HEK293 (cell line): ENCODE measurements around the gene TCF7L2.
A peak's percentile ranks its signal among the peaks of the same experiment; 100 is the strongest.

Experiments
- CTCF ChIA-PET: fragments of 350-600 bp; formaldehyde crosslinking; extraction: SDS; loops from one replicate; lab custom pipeline; 2021; ENCODE audit warnings: antibody characterized with exemption; lab: Yijun Ruan, JAX
- POLR2A ChIA-PET: fragments of 300-600 bp; formaldehyde crosslinking; extraction: SDS; loops from one replicate; lab custom pipeline; 2020; ENCODE audit warnings: antibody characterized with exemption, inconsistent platforms; lab: Yijun Ruan, JAX
- H3K27ac ChIP-seq: fragments of 200-500 bp; sonication (Bioruptor generic); 2 replicates; pipeline ENCODE4 v1.5.1; 2014; ENCODE audit warnings: low read depth, low read length, control low read depth, inconsistent platforms; ENCODE audit errors: extremely low read depth
- H3K36me3 ChIP-seq, 2 experiments: fragments of 200-500 bp in 1 of 2; sonication (Bioruptor generic) in 1 of 2; 1 replicate in 1 of 2; 2 replicates in 1 of 2; pipeline ENCODE4 v1.5.1; 2014 to 2017; ENCODE audit warnings: inconsistent platforms in 2 of 2, low read length in 2 of 2; ENCODE audit not compliant: control insufficient read depth in 2 of 2, insufficient read depth in 1 of 2
- H3K4me1 ChIP-seq: fragments of 200-500 bp; sonication (Bioruptor generic); 2 replicates; pipeline ENCODE4 v1.5.1; 2014; ENCODE audit warnings: mild to moderate bottlenecking, low read length, inconsistent platforms; ENCODE audit not compliant: control insufficient read depth, insufficient read depth
- H3K4me3 ChIP-seq: 2 replicates; pipeline ENCODE4 v1.5.1; 2011; ENCODE audit warnings: low read depth, mild to moderate bottlenecking, control low read depth, low read length, moderate library complexity
- H3K9me3 ChIP-seq: fragments of 200-500 bp; sonication (Bioruptor generic); 2 replicates; pipeline ENCODE4 v1.5.1; 2014; ENCODE audit warnings: low read depth, low read length, inconsistent platforms; ENCODE audit not compliant: control insufficient read depth, insufficient read depth
- BCL11B ChIP-seq: fragments of 450-650 bp; formaldehyde crosslinking; IDR thresholded peaks from 2 replicates; pipeline ENCODE4 v1.5.1; 2016; ENCODE audit warnings: low read depth, missing biosample characterization, missing genetic modification characterization
- FEZF1 ChIP-seq: fragments of 450-650 bp; formaldehyde crosslinking; IDR thresholded peaks from 2 replicates; pipeline ENCODE4 v1.5.1; 2016; ENCODE audit warnings: missing biosample characterization, missing genetic modification characterization
- GLIS1 ChIP-seq: fragments of 450-650 bp; formaldehyde crosslinking; IDR thresholded peaks from 2 replicates; pipeline ENCODE4 v1.5.1; 2016; ENCODE audit warnings: missing biosample characterization, missing genetic modification characterization
- PRDM2 ChIP-seq: fragments of 450-650 bp; formaldehyde crosslinking; IDR thresholded peaks from 2 replicates; pipeline ENCODE4 v1.5.1; 2016; ENCODE audit warnings: missing biosample characterization, missing genetic modification characterization, borderline replicate concordance
- SETDB1 ChIP-seq: IDR thresholded peaks from one replicate; pipeline ENCODE4 v1.6.1; 2017; ENCODE audit warnings: mild to moderate bottlenecking, low read length, moderate library complexity, mixed read lengths; ENCODE audit not compliant: insufficient read length
- SP7 ChIP-seq: fragments of 450-650 bp; formaldehyde crosslinking; IDR thresholded peaks from 2 replicates; pipeline ENCODE4 v1.5.1; 2016; ENCODE audit warnings: missing biosample characterization, missing genetic modification characterization
- TCF7L2 ChIP-seq: IDR thresholded peaks from 2 replicates; pipeline ENCODE4 v1.6.1; 2011; ENCODE audit warnings: low read depth, mild to moderate bottlenecking, inconsistent platforms, low read length, moderate library complexity, borderline replicate concordance
- YY1 ChIP-seq: fragments of 450-650 bp; formaldehyde crosslinking; IDR thresholded peaks from 2 replicates; pipeline ENCODE4 v1.5.1; 2018; ENCODE audit warnings: missing biosample characterization, missing genetic modification characterization
- ZBTB11 ChIP-seq: fragments of 450-650 bp; formaldehyde crosslinking; conservative IDR thresholded peaks from 2 replicates; pipeline ENCODE4 v1.5.1; 2016; ENCODE audit warnings: low read depth, missing biosample characterization, missing genetic modification characterization
- ZEB2 ChIP-seq: fragments of 450-650 bp; formaldehyde crosslinking; IDR thresholded peaks from 2 replicates; pipeline ENCODE4 v1.5.1; 2016; ENCODE audit warnings: missing biosample characterization, missing genetic modification characterization
- ZFHX2 ChIP-seq: fragments of 450-650 bp; formaldehyde crosslinking; conservative IDR thresholded peaks from 2 replicates; pipeline ENCODE4 v1.5.1; 2016; ENCODE audit warnings: missing biosample characterization, missing genetic modification characterization
- ZFP37 ChIP-seq: fragments of 450-650 bp; formaldehyde crosslinking; IDR thresholded peaks from 2 replicates; pipeline ENCODE4 v1.5.1; 2016; ENCODE audit warnings: missing biosample characterization, missing genetic modification characterization
- ZNF148 ChIP-seq: fragments of 450-650 bp; formaldehyde crosslinking; IDR thresholded peaks from 2 replicates; pipeline ENCODE4 v1.5.0; 2017; ENCODE audit warnings: missing biosample characterization, missing genetic modification characterization, borderline replicate concordance
- ZNF16 ChIP-seq: fragments of 450-650 bp; formaldehyde crosslinking; IDR thresholded peaks from 2 replicates; pipeline ENCODE4 v1.5.1; 2016; ENCODE audit warnings: low read depth, missing biosample characterization, missing genetic modification characterization
- ZNF184 ChIP-seq: fragments of 450-650 bp; IDR thresholded peaks from 2 replicates; pipeline ENCODE4 v1.5.1; 2018; ENCODE audit warnings: missing biosample characterization, mild to moderate bottlenecking, missing genetic modification characterization
- ZNF202 ChIP-seq: fragments of 450-650 bp; formaldehyde crosslinking; IDR thresholded peaks from 2 replicates; pipeline ENCODE4 v1.5.1; 2016; ENCODE audit warnings: missing biosample characterization, missing genetic modification characterization, borderline replicate concordance
- ZNF530 ChIP-seq: fragments of 450-650 bp; formaldehyde crosslinking; IDR thresholded peaks from 2 replicates; pipeline ENCODE4 v1.5.1; 2016; ENCODE audit warnings: low read depth, missing biosample characterization, missing genetic modification characterization
- ZNF558 ChIP-seq: fragments of 450-650 bp; formaldehyde crosslinking; IDR thresholded peaks from 2 replicates; pipeline ENCODE4 v1.5.1; 2016; ENCODE audit warnings: missing biosample characterization, missing genetic modification characterization
- ZNF580 ChIP-seq: fragments of 450-650 bp; formaldehyde crosslinking; IDR thresholded peaks from 2 replicates; pipeline ENCODE4 v1.5.1; 2016; ENCODE audit warnings: missing biosample characterization, missing genetic modification characterization
- ZNF623 ChIP-seq: fragments of 450-650 bp; formaldehyde crosslinking; IDR thresholded peaks from 2 replicates; pipeline ENCODE4 v1.5.1; 2016; ENCODE audit warnings: missing biosample characterization, missing genetic modification characterization
- ZSCAN23 ChIP-seq: fragments of 450-650 bp; formaldehyde crosslinking; IDR thresholded peaks from 2 replicates; pipeline ENCODE4 v1.5.1; 2016; ENCODE audit warnings: missing biosample characterization, missing genetic modification characterization
- TF ChIP-seq, protein P1 (sequence below): fragments of 450-650 bp; formaldehyde crosslinking; IDR thresholded peaks from 2 replicates; pipeline ENCODE4 v1.5.1; 2016; ENCODE audit warnings: missing biosample characterization, missing genetic modification characterization

TCF7L2 gene

DNA sequence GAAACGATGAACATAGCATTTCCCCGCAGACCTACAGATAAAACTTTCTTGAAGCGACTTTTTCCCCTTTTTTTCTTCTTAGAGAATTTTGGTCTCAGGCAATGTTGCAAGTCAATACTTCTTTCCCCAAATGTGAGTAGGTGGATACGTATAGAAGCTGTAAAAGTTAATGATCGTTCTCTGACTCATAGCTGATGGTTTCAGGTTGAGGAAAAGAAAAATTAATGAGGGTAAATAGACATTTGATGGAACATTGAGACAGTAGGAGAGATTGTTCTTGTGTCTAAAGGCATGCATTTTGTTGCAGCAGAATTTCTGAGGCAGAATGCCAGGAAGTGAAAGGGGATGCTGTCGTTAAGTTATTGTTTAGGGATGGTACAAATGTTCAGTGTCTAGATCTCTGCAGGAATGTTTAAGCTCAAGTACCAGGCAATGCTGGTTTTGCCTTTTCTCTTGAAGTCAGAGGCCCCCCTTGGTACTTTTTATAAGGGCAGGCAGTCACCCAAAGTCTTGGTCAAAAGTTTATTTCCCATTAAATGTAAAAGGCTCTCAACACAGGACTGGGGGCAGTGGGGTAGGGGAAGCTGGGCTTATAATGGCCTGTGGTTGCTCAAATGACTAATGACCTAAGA lies 9.3 kb downstream of the TCF7L2 start:
- Histone ChIP-seq H3K4me1 (peaks cover 60% of the 10 kb centered on the region), H3K27ac (peak overlapping the region; percentile 83), H3K4me3 (no peak overlapping the region), H3K36me3 (no peaks in the 10 kb centered on the region), H3K9me3 (no peaks in the 10 kb centered on the region)
- ChIA-PET POLR2A (interaction anchor here (0.6 to 2.4 kb wide), 4 partner anchors 9 to 604 kb away, joined by 3 to 11 read pairs (median 6); partner anchors contain the start of gene TCF7L2), CTCF (interaction anchor here (0.6 to 1.9 kb wide), 7 partner anchors 18 to 683 kb away, joined by 3 to 7 read pairs (median 3); no protein-coding TSS in a partner anchor)
- TF ChIP-seq ZNF530 (tag by site-specific recombination) (no peak), BCL11B (tag by site-specific recombination) (peak; percentile 11; the same call in 1 of the 2 replicates), ZFP37 (tag by site-specific recombination) (no peak), ZNF558 (tag by site-specific recombination) (no peak), FEZF1 (peak; percentile 82), PRDM2 (tag by site-specific recombination) (no peak), SP7 (tag by site-specific recombination) (peak; percentile 97), ZSCAN23 (tag by site-specific recombination) (0 out of 2 replicates have a peak, but pooled peaks have one; percentile 34), GLIS1 (tag by site-specific recombination) (peak; percentile 79), ZNF148 (tag by site-specific recombination) (no peak), ZNF202 (no peak), TCF7L2 (no peak), ZNF16 (tag by site-specific recombination) (no peak), YY1 (tag by site-specific recombination) (no peak), SETDB1 (no peak), ZNF623 (tag by site-specific recombination) (no peak), ZBTB11 (no peak), ZNF580 (tag by site-specific recombination) (peak; percentile 70; the same call in 1 of the 2 replicates), ZFHX2 (tag by site-specific recombination) (peak; percentile 60), ZNF184 (tag by site-specific recombination) (no peak), ZEB2 (tag by site-specific recombination) (peak; percentile 39; the same call in 1 of the 2 replicates)
- TF ChIP-seq, protein P1, sequence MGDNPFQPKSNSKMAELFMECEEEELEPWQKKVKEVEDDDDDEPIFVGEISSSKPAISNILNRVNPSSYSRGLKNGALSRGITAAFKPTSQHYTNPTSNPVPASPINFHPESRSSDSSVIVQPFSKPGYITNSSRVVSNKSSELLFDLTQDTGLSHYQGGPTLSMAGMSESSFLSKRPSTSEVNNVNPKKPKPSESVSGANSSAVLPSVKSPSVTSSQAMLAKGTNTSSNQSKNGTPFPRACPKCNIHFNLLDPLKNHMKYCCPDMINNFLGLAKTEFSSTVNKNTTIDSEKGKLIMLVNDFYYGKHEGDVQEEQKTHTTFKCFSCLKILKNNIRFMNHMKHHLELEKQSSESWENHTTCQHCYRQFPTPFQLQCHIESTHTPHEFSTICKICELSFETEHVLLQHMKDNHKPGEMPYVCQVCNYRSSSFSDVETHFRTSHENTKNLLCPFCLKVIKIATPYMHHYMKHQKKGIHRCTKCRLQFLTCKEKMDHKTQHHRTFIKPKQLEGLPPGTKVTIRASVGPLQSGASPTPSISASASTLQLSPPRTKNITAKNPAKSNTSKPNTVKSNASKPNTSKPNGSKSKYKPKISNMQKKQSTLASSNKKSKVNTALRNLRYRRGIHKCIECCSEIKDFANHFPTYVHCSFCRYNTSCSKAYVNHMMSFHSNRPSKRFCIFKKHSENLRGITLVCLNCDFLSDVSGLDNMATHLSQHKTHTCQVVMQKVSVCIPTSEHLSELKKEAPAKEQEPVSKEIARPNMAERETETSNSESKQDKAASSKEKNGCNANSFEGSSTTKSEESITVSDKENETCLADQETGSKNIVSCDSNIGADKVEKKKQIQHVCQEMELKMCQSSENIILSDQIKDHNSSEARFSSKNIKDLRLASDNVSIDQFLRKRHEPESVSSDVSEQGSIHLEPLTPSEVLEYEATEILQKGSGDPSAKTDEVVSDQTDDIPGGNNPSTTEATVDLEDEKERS: no peak
